ENCODE results near the gene BORCS5.

GRCh38 chr12:12449533-12450025 lies 92.7 kb downstream of the BORCS5 start:
- TF ChIP-seq, protein P1, sequence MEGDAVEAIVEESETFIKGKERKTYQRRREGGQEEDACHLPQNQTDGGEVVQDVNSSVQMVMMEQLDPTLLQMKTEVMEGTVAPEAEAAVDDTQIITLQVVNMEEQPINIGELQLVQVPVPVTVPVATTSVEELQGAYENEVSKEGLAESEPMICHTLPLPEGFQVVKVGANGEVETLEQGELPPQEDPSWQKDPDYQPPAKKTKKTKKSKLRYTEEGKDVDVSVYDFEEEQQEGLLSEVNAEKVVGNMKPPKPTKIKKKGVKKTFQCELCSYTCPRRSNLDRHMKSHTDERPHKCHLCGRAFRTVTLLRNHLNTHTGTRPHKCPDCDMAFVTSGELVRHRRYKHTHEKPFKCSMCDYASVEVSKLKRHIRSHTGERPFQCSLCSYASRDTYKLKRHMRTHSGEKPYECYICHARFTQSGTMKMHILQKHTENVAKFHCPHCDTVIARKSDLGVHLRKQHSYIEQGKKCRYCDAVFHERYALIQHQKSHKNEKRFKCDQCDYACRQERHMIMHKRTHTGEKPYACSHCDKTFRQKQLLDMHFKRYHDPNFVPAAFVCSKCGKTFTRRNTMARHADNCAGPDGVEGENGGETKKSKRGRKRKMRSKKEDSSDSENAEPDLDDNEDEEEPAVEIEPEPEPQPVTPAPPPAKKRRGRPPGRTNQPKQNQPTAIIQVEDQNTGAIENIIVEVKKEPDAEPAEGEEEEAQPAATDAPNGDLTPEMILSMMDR (IDR thresholded peaks at IDR 0.05 in 8 of 11, conservative IDR thresholded peaks at IDR 0.05 in 3 of 11): no peak
- TF ChIP-seq POLR2A (IDR thresholded peaks at IDR 0.05) (no peak), POLR2AphosphoS5 (IDR thresholded peaks at IDR 0.05) (peak in 1 of 3 donors; percentile 57)
